Stimulated activated CD8-positive, alpha-beta memory T cell treated with anti-CD3 and anti-CD28 coated beads, Interleukin-7, amount 100 ng/mL, for 48 hours (primary cell): Measurements from ENCODE around the gene HOXA2.

ENCODE experiments used
- DNase-seq, 2 donors: peaks; one replicate each; pipeline ENCODE4 v3.0.0-alpha.2; 2020; ENCODE audit warnings: low read depth in 1 of 2; ENCODE audit errors: extremely low read depth in 1 of 2

HOXA2 gene

GRCh38 chr7:27126596-27127327 lies 24.3 kb upstream of the HOXA2 start:
- no peak for DNase-seq

- no peak for DNase-seq
Measured at GRCh38 chr7:27125986-27126394, 23.5 kb upstream of the HOXA2 start.

- DNase-seq, result no peak
Measured at GRCh38 chr7:27124902-27125689, 22.6 kb upstream of the HOXA2 start.

GRCh38 chr7:27124096-27124901 lies 21.8 kb upstream of the HOXA2 start:
- no peak for DNase-seq

GRCh38 chr7:27123477-27124053 lies 21.1 kb upstream of the HOXA2 start:
- DNase-seq, result no peak

GRCh38 chr7:27123007-27123476 lies 20.6 kb upstream of the HOXA2 start:
- DNase-seq, result no peak

GRCh38 chr7:27122077-27122910 lies 19.8 kb upstream of the HOXA2 start:
- DNase-seq, result no peak

GRCh38 chr7:27121684-27122076 lies 19.2 kb upstream of the HOXA2 start:
- no peak for DNase-seq

- no peak for DNase-seq
Measured at GRCh38 chr7:27119412-27119911, 17.0 kb upstream of the HOXA2 start.

GRCh38 chr7:27118580-27118979 lies 16.1 kb upstream of the HOXA2 start:
- DNase-seq, result no peak

GRCh38 chr7:27117887-27118491 lies 15.5 kb upstream of the HOXA2 start:
- DNase-seq, result no peak

GRCh38 chr7:27116962-27117886 lies 14.7 kb upstream of the HOXA2 start:
- DNase-seq, result no peak

GRCh38 chr7:27116031-27116961 lies 13.8 kb upstream of the HOXA2 start:
- DNase-seq, result no peak

- no peak for DNase-seq
Measured at GRCh38 chr7:27115221-27116026, 12.9 kb upstream of the HOXA2 start.

GRCh38 chr7:27114881-27115220 lies 12.4 kb upstream of the HOXA2 start:
- DNase-seq, result no peak

- DNase-seq, result no peak
Measured at GRCh38 chr7:27113991-27114769, 11.7 kb upstream of the HOXA2 start.
